Neural crest cell (in vitro differentiated cells): ENCODE results near the gene ADD3. TPM values are rescaled to one million over a fixed set of nuclear protein-coding genes. Genes with fewer than 3 reads are reported as not detected.

Experiments
- DNase-seq: peaks from one replicate; pipeline ENCODE4 v3.0.0; 2021; ENCODE audit warnings: low read depth, mixed read lengths, low spot score
- H3K27ac Mint-ChIP-seq: one replicate; pipeline ENCODE4 v1.8.0; 2021; ENCODE audit warnings: mild to moderate bottlenecking, mixed read lengths; ENCODE audit not compliant: unreplicated experiment
- H3K27me3 Mint-ChIP-seq: 2 replicates; pipeline ENCODE4 v1.8.0; 2021; ENCODE audit warnings: low read depth, mild to moderate bottlenecking, mixed read lengths
- H3K36me3 Mint-ChIP-seq: 2 replicates; pipeline ENCODE4 v1.8.0; 2021; ENCODE audit warnings: low read depth, mild to moderate bottlenecking, mixed read lengths
- H3K4me1 Mint-ChIP-seq: 2 replicates; pipeline ENCODE4 v1.8.0; 2021; ENCODE audit warnings: mixed read lengths
- H3K4me3 Mint-ChIP-seq: one replicate; pipeline ENCODE4 v1.8.0; 2021; ENCODE audit warnings: mild to moderate bottlenecking, mixed read lengths
- H3K9me3 Mint-ChIP-seq: 2 replicates; pipeline ENCODE4 v1.8.0; 2021; ENCODE audit warnings: mixed read lengths
- total RNA-seq: library from RNA; stranded (reverse); gene quantifications from 2 replicates; pipeline ENCODE4 v1.2.1, GENCODE V29; 2021
- TF ChIP-seq, protein P1 (sequence below): fragments of 200-600 bp; sonication (generic); conservative IDR thresholded peaks from 2 replicates; pipeline ENCODE4 v1.5.0; 2021; ENCODE audit warnings: antibody characterized with exemption, mild to moderate bottlenecking

The ADD3 gene
- total RNA-seq, 1 donor from 2014 or later, result 50.2 TPM

DNA sequence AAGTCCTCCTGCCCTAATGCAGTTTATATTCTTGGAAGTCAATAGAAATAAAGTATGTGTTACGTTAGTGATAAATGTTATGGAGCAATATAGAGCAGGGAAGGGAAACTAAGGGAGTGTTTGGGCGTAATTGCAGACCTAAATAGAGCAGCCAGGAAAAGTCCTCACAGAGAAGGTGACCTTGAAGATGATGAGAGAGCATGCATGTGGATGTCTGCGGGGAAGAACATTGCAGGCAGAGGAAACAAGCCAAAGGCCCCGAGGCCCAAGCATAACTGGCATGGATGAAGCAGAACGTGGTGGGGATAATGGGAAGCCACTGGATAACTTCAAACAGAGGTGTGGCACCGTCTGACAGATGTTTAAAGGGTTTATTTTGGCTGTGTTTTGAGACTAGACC, 12.5 kb downstream of the ADD3 start:
- TF ChIP-seq, protein P1, sequence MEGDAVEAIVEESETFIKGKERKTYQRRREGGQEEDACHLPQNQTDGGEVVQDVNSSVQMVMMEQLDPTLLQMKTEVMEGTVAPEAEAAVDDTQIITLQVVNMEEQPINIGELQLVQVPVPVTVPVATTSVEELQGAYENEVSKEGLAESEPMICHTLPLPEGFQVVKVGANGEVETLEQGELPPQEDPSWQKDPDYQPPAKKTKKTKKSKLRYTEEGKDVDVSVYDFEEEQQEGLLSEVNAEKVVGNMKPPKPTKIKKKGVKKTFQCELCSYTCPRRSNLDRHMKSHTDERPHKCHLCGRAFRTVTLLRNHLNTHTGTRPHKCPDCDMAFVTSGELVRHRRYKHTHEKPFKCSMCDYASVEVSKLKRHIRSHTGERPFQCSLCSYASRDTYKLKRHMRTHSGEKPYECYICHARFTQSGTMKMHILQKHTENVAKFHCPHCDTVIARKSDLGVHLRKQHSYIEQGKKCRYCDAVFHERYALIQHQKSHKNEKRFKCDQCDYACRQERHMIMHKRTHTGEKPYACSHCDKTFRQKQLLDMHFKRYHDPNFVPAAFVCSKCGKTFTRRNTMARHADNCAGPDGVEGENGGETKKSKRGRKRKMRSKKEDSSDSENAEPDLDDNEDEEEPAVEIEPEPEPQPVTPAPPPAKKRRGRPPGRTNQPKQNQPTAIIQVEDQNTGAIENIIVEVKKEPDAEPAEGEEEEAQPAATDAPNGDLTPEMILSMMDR, result no peak
- Mint-ChIP-seq H3K27ac (no peak overlapping the region), H3K4me1 (peaks cover 34% of the 10 kb centered on the region), H3K27me3 (no peaks in the 10 kb centered on the region), H3K9me3 (no peaks in the 10 kb centered on the region), H3K4me3 (no peak overlapping the region), H3K36me3 (no peaks in the 10 kb centered on the region)
- no peak for DNase-seq

DNA sequence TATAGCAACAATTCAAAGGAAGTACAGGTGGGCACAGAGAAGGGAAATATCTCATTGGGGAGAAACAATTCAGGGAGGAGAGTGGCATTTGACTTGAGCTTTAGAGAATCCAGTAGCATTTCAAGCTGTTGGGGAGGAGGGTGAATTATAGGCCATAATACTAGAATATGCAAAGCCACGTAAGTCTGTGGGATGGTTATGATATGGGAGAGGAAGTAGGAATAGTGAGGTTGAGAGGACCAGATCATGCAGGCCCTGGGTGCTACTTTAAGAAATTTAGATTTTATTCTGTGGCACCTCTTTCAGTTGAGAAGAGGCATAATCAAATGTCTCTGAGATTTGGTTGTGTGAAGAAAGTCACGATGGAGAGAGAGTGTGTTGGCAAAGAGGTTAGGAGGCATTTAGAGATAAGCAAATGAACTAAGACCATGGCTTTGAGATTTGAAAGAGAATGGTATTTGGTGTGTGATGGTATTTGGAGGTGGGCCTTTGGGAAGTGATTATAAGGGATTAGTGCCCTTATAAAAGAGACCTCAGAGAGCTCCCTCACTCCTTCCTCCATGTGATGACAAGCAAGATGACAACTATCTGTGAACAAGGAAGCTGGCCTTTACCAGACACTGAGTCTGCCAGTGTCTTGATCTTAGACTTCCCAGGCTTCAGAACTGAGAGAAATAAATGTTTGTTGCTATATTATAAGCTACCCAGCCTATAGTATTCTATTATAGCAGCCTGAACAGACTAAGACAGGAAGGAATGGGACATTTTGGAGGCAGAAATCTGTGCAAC, 15.1 kb downstream of the ADD3 start:
- Mint-ChIP-seq H3K9me3 (no peaks in the 10 kb centered on the region), H3K27me3 (no peaks in the 10 kb centered on the region), H3K36me3 (no peaks in the 10 kb centered on the region), H3K27ac (no peak overlapping the region), H3K4me3 (no peak overlapping the region), H3K4me1 (peaks cover 13% of the 10 kb centered on the region)
- TF ChIP-seq, protein P1, result no peak
- DNase-seq, result no peak

- Mint-ChIP-seq H3K36me3 (no peaks in the 10 kb centered on the region), H3K4me3 (no peak overlapping the region), H3K27me3 (no peaks in the 10 kb centered on the region), H3K9me3 (no peaks in the 10 kb centered on the region), H3K4me1 (peaks cover 10% of the 10 kb centered on the region), H3K27ac (no peak overlapping the region)
- DNase-seq, result no peak
- TF ChIP-seq, protein P1, result no peak
These were observed 16.1 kb downstream of the ADD3 start for GRCh38 chr10:110023785-110024465.

GRCh38 chr10:110029450-110029849, 21.7 kb downstream of the ADD3 start:
- H3K27ac Mint-ChIP-seq, result no peak overlapping the region
- no peaks in the 10 kb centered on the region for H3K36me3 Mint-ChIP-seq
- DNase-seq, result no peak
- no peak overlapping the region for H3K4me3 Mint-ChIP-seq
- H3K9me3 Mint-ChIP-seq, result no peaks in the 10 kb centered on the region
- H3K27me3 Mint-ChIP-seq, result no peaks in the 10 kb centered on the region
- TF ChIP-seq, protein P1, result no peak
- H3K4me1 Mint-ChIP-seq, result peaks cover 12% of the 10 kb centered on the region

DNA sequence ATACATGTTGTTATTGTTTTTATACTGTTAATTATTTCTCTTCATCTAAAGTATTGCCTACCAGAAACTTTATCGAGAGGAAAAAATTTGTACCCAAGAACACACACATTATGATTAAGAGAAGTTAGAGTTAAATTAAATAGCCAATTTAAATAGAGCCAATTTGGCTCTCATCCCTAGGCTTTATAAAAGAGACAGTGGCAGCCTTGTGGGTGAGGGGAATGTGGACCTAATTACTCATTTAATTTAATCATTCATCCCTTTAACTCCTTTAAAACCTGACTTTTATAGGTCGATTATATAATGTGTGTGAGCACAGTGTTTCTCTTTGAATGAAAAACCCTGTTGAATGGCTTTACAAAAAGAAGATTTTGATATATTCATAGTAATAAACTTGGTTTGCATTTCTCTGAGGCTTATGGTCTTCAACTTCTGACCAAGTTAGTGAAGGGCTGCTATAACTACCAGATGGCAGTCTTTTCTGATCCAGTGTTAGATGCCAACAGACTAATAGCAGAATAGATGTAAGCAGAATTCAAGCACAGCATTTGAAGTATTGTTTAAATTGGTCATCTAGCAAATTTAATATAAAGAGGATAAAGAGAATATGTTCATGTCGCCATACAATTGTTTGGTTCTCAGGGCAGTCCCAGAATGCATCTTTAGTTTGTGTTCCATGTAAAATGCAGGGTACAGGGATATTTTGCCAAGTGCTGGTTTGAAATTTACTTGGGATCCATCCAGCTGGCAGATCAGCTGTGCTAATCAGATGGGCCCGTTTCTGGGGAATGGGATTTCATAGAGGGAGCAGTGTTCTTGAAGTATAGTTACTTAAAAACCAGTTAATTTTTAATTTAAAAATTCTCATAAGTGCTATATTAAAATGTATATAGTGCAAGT, 25.3 kb downstream of the ADD3 start:
- H3K4me1 Mint-ChIP-seq, result peaks cover 12% of the 10 kb centered on the region
- H3K27ac Mint-ChIP-seq, result no peak overlapping the region
- H3K9me3 Mint-ChIP-seq, result no peaks in the 10 kb centered on the region
- H3K36me3 Mint-ChIP-seq, result no peaks in the 10 kb centered on the region
- H3K27me3 Mint-ChIP-seq, result no peaks in the 10 kb centered on the region
- no peak for DNase-seq
- H3K4me3 Mint-ChIP-seq, result no peak overlapping the region
- TF ChIP-seq, protein P1, result no peak
